SU-DHL-6 (cell line): ENCODE results near the gene NTMT1.

ENCODE experiments used
- H2AFZ ChIP-seq: fragments of 200-600 bp; sonication (generic); 2 replicates; pipeline ENCODE4 v1.6.1; 2014; ENCODE audit warnings: low read depth, mild to moderate bottlenecking, moderate library complexity, mixed read lengths, antibody characterized with exemption, low read length; ENCODE audit not compliant: severe bottlenecking
- H3F3A ChIP-seq: fragments of 200-600 bp; shearing (Covaris generic); 2 replicates; pipeline ENCODE4 v1.6.0; 2016; ENCODE audit warnings: antibody characterized with exemption, mild to moderate bottlenecking; ENCODE audit not compliant: insufficient read depth
- H3K27ac ChIP-seq: fragments of 200-600 bp; sonication (generic); 2 replicates; pipeline ENCODE4 v1.5.1; 2016; ENCODE audit warnings: low read depth, mild to moderate bottlenecking, low read length, moderate library complexity, mixed read lengths
- H3K27me3 ChIP-seq: fragments of 200-600 bp; sonication (generic), shearing (Covaris generic); 2 replicates; pipeline ENCODE4 v1.6.0; 2014; ENCODE audit warnings: mild to moderate bottlenecking, low read length
- H3K36me3 ChIP-seq: fragments of 200-600 bp; sonication (generic); 2 replicates; pipeline ENCODE4 v1.6.1; 2014; ENCODE audit warnings: mild to moderate bottlenecking, low read length, mixed read lengths
- H3K4me2 ChIP-seq: fragments of 300-600, 200-600 bp; shearing (Covaris generic), sonication (generic); 2 replicates; pipeline ENCODE4 v1.6.0; 2014; ENCODE audit warnings: low read length, low read depth, mild to moderate bottlenecking; ENCODE audit not compliant: poor library complexity, severe bottlenecking
- H3K4me3 ChIP-seq: fragments of 200-600 bp; sonication (generic); 2 replicates; pipeline ENCODE4 v1.5.1; 2014; ENCODE audit warnings: antibody characterized with exemption, low read length, mild to moderate bottlenecking, mixed read lengths; ENCODE audit not compliant: insufficient read depth, poor library complexity, severe bottlenecking
- H3K79me2 ChIP-seq: fragments of 200-600 bp; sonication (generic); 2 replicates; pipeline ENCODE4 v1.6.1; 2014; ENCODE audit warnings: mild to moderate bottlenecking, low read length, moderate library complexity; ENCODE audit not compliant: insufficient read depth
- H3K9ac ChIP-seq: fragments of 200-600 bp; sonication (generic); 2 replicates; pipeline ENCODE4 v1.7.0; 2014; ENCODE audit warnings: mild to moderate bottlenecking, low read length
- H3K9me2 ChIP-seq: fragments of 200-600 bp; sonication (generic); replicated peaks from 2 replicates; pipeline ENCODE4 v1.6.1; 2014; ENCODE audit warnings: low read length; ENCODE audit not compliant: insufficient read depth
- H3K9me3 ChIP-seq: fragments of 200-600 bp; sonication (generic); 2 replicates; pipeline ENCODE4 v1.6.1; 2014; ENCODE audit warnings: low read length, mixed read lengths; ENCODE audit not compliant: insufficient read depth
- H4K20me1 ChIP-seq: fragments of 200-600 bp; sonication (generic); 2 replicates; pipeline ENCODE4 v1.6.1; 2014; ENCODE audit warnings: low read depth, mild to moderate bottlenecking, antibody characterized with exemption, low read length, moderate library complexity, mixed read lengths
- EZH2phosphoT487 ChIP-seq: fragments of 200-600 bp; sonication (generic), shearing (Covaris generic); conservative IDR thresholded peaks from 2 replicates; pipeline ENCODE4 v1.6.1; 2018; ENCODE audit warnings: mild to moderate bottlenecking, antibody characterized with exemption, low read length, moderate library complexity, mixed read lengths
- TF ChIP-seq, protein P1 (sequence below): fragments of 200-600 bp; sonication (generic); IDR thresholded peaks from one replicate; pipeline ENCODE4 v1.5.1; 2017; ENCODE audit warnings: antibody characterized with exemption, mild to moderate bottlenecking, low read length, moderate library complexity; ENCODE audit not compliant: insufficient read depth, poor library complexity, severe bottlenecking

NTMT1 gene

DNA sequence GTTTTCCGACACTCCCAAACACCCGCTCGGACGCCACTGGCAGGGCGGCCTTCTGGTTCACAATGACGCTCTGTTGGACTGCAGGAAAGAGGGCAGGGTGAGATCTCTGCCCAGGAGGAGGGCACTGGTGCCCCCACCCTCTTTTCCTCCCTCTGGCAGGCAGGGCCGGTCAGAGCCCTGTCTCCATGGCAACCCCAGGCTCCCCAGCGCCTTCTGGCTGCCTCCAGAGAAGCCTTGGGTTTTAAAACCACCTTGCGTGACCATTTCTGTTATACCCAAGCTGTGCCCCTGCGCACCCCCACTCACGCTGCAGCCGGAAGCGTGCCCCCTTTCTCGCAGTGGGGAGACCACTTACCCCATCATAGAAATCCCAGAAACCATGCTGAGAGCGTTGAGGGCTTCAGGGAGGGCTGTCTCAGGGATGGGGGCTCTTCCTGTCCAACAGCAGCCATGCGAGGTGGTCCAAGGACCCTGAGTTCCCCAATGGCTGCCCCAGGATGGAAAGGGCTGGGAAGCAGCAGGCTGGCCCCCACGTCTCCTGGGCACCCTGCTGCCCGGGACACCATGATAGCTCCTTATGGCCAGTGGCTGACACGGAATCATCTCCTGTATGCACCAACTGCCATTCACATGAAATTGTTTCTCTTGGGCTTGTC lies 12.3 kb upstream of the NTMT1 start:
- no peaks in the 10 kb centered on the region for H4K20me1 ChIP-seq
- H3K9me3 ChIP-seq = no peaks in the 10 kb centered on the region
- no peaks in the 10 kb centered on the region for H3K79me2 ChIP-seq
- no peaks in the 10 kb centered on the region for H3K9me2 ChIP-seq
- no peak overlapping the region for H3K4me2 ChIP-seq
- H3K9ac ChIP-seq = no peak overlapping the region
- H3K36me3 ChIP-seq = no peaks in the 10 kb centered on the region
- no peaks in the 10 kb centered on the region for H3K27me3 ChIP-seq
- no peak overlapping the region for H3K27ac ChIP-seq
- H2AFZ ChIP-seq = no peak overlapping the region
- H3F3A ChIP-seq = no peaks in the 10 kb centered on the region
- TF ChIP-seq EZH2phosphoT487 = no peak
- TF ChIP-seq, protein P1, sequence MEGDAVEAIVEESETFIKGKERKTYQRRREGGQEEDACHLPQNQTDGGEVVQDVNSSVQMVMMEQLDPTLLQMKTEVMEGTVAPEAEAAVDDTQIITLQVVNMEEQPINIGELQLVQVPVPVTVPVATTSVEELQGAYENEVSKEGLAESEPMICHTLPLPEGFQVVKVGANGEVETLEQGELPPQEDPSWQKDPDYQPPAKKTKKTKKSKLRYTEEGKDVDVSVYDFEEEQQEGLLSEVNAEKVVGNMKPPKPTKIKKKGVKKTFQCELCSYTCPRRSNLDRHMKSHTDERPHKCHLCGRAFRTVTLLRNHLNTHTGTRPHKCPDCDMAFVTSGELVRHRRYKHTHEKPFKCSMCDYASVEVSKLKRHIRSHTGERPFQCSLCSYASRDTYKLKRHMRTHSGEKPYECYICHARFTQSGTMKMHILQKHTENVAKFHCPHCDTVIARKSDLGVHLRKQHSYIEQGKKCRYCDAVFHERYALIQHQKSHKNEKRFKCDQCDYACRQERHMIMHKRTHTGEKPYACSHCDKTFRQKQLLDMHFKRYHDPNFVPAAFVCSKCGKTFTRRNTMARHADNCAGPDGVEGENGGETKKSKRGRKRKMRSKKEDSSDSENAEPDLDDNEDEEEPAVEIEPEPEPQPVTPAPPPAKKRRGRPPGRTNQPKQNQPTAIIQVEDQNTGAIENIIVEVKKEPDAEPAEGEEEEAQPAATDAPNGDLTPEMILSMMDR = no peak
- H3K4me3 ChIP-seq = no peak overlapping the region

DNA sequence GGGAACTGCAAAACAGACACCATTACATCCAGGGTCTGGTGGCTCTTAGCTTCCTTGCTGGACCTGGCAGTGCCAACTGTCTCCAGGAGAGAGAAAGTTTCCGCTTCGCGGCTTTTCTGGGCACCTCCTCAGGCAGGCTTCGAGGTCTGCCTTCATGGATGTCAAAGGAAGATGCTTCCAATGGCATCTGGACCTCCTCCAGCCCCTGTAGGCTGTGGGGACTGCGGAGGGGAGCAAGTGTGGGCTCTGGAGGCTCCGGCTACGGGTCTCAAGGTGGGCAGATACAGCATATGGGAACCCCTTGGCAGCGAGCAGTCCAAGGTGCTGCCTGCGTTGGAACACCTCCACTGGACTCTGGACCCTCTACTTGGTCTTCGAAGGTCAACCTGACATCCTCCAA lies 11.0 kb upstream of the NTMT1 start:
- no peaks in the 10 kb centered on the region for H3F3A ChIP-seq
- no peak overlapping the region for H3K27ac ChIP-seq
- no peaks in the 10 kb centered on the region for H4K20me1 ChIP-seq
- H3K36me3 ChIP-seq = no peaks in the 10 kb centered on the region
- H3K9ac ChIP-seq = no peak overlapping the region
- no peaks in the 10 kb centered on the region for H3K79me2 ChIP-seq
- TF ChIP-seq, protein P1 = no peak
- TF ChIP-seq EZH2phosphoT487 = no peak
- no peaks in the 10 kb centered on the region for H3K27me3 ChIP-seq
- H3K4me2 ChIP-seq = no peak overlapping the region
- no peaks in the 10 kb centered on the region for H3K9me2 ChIP-seq
- H3K9me3 ChIP-seq = no peaks in the 10 kb centered on the region
- H2AFZ ChIP-seq = no peak overlapping the region
- no peak overlapping the region for H3K4me3 ChIP-seq

DNA sequence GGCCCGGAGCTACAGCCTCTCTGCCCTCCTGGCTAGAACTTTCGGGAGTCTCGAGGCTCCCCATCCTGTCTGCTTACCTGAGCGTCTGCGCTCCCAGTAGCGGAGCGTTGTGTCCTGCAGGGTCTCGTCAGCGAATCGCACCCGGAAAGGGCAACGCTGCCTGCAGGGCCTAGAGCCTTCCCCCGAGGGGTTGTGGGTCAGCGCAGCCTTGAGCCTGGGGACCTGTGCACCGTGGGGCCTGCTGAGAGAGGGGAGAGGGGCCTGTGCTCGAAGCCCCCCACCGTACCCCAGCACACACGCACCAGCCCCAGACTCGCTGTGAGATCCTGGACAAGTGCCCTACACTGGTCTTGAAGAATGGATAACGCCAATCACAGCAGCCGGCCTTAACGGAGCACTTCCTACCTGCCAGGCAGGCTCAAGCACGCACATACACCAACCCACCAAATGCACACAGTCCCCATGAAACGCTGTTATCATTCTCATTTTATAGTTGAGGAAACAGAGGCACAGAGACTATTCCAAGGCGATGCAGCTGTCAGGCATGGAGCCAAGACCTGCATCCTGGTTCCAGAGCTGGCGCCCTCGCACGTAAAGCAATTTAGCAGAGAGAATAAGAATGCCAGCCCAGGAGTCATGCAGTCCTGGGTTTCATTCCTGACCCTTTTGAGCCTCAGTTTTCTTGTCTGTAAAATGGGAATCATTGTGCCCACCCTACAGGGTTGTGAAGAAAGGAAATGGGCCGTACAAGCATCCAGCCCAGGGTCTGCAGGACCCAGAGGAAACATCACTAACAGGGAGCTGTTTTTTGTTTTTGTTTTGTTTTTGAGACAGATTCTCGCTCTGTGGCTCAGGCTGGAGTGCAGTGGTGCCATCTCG lies 10.3 kb upstream of the NTMT1 start:
- Histone ChIP-seq H3K27ac (no peak overlapping the region), H4K20me1 (no peaks in the 10 kb centered on the region), H3K36me3 (no peaks in the 10 kb centered on the region), H3K9me2 (no peaks in the 10 kb centered on the region), H3K9ac (no peak overlapping the region), H3K4me2 (no peak overlapping the region), H3K79me2 (no peaks in the 10 kb centered on the region), H3F3A (no peaks in the 10 kb centered on the region), H3K9me3 (no peaks in the 10 kb centered on the region), H3K27me3 (no peaks in the 10 kb centered on the region), H2AFZ (no peak overlapping the region), H3K4me3 (no peak overlapping the region)
- TF ChIP-seq, protein P1 = no peak
- TF ChIP-seq EZH2phosphoT487 = no peak
